Mucosa of gallbladder (tissue), 1 donor: ENCODE data around the gene PIK3C2G. TPM values are rescaled to one million over a fixed set of nuclear protein-coding genes. Genes with fewer than 3 reads are reported as not detected.
A peak's percentile ranks its signal among the peaks of the same experiment; 100 is the strongest.
"Not testable (repeated sequence)": the region's sequence is repeated elsewhere in the genome, so short reads cannot be mapped to it uniquely, and the experiment has no call there.

Source experiments
- DNase-seq: peaks from one replicate; pipeline ENCODE4 v3.0.0-alpha.2; 2020; ENCODE audit warnings: low spot score
- total RNA-seq: library from RNA; stranded (reverse); gene quantifications from one replicate; pipeline ENCODE4 v1.2.1, GENCODE V29; 2021
- donor health status: DM: no; HTN: no; CAD: no.

Gene PIK3C2G, protein sequence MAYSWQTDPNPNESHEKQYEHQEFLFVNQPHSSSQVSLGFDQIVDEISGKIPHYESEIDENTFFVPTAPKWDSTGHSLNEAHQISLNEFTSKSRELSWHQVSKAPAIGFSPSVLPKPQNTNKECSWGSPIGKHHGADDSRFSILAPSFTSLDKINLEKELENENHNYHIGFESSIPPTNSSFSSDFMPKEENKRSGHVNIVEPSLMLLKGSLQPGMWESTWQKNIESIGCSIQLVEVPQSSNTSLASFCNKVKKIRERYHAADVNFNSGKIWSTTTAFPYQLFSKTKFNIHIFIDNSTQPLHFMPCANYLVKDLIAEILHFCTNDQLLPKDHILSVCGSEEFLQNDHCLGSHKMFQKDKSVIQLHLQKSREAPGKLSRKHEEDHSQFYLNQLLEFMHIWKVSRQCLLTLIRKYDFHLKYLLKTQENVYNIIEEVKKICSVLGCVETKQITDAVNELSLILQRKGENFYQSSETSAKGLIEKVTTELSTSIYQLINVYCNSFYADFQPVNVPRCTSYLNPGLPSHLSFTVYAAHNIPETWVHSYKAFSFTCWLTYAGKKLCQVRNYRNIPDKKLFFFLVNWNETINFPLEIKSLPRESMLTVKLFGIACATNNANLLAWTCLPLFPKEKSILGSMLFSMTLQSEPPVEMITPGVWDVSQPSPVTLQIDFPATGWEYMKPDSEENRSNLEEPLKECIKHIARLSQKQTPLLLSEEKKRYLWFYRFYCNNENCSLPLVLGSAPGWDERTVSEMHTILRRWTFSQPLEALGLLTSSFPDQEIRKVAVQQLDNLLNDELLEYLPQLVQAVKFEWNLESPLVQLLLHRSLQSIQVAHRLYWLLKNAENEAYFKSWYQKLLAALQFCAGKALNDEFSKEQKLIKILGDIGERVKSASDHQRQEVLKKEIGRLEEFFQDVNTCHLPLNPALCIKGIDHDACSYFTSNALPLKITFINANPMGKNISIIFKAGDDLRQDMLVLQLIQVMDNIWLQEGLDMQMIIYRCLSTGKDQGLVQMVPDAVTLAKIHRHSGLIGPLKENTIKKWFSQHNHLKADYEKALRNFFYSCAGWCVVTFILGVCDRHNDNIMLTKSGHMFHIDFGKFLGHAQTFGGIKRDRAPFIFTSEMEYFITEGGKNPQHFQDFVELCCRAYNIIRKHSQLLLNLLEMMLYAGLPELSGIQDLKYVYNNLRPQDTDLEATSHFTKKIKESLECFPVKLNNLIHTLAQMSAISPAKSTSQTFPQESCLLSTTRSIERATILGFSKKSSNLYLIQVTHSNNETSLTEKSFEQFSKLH (N-terminal part only)
- 38.8 TPM for total RNA-seq

- no peak for DNase-seq
Observed at GRCh38 chr12:18261273-18261672, at the start of gene PIK3C2G. PIK3C2G (plus strand) TSS chr12:18261518; CDS start chr12:18282082, 20,564 bp downstream.

DNA sequence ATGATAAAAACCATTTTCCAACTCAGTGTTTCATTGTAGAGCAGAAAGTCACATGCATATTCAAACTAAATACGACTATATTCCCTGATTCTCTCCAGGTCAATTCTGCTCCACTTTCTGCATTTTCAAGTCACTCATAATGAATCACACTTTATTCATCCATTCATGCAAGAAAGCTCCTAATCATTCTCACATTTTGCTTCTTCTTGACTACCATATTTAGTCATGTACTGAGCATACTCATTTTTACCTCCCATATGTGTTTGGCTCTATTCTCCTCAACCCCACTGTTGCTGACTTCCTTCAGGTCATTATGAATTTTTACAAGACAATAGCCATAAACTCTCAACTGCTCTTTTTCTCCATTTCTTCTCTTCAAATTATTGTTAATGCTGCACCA is 43.4 kb upstream of the PIK3C2G start:
- DNase-seq = no peak

- DNase-seq = no peak
Observed at GRCh38 chr12:18221726-18222125, 39.6 kb upstream of the PIK3C2G start.

GRCh38 chr12:18222699-18223098 is 38.6 kb upstream of the PIK3C2G start:
- DNase-seq = no peak

- DNase-seq = no peak
Observed at GRCh38 chr12:18224745-18225144, 36.6 kb upstream of the PIK3C2G start.

GRCh38 chr12:18239526-18239925 is 21.8 kb upstream of the PIK3C2G start:
- no peak for DNase-seq

DNA sequence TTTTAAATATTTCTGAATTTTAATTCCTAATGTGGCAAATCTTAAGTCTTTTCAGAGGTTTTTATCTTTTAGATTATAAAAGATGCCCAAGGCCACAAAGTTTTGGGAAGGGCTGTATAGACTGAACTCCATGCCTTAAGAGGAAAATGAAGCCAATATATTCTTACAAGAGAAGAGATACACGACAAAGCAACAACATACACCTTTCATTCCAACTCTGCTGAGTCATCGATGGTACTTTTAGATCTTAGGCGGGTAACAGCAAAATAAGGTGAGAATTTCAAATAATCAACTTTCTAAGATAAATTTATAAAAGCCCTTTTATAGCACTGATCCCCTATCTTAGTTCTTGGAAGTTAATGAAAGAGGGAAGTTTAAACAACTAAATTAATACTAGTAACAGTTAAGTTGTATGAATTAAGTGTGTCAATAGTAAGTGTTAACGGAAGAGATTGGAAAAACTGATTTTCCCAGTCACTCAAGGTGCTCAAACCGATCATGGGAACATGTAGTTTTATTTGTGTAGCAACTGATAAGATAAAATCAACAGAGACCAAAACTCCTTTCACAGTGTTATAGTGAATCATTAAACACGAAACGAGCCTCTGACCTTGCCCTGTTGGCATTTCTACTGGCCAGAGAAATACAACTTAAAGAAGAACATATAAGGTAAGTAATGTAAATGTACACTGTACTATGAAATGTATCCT is 18.8 kb upstream of the PIK3C2G start:
- peak; percentile 79 for DNase-seq

DNA sequence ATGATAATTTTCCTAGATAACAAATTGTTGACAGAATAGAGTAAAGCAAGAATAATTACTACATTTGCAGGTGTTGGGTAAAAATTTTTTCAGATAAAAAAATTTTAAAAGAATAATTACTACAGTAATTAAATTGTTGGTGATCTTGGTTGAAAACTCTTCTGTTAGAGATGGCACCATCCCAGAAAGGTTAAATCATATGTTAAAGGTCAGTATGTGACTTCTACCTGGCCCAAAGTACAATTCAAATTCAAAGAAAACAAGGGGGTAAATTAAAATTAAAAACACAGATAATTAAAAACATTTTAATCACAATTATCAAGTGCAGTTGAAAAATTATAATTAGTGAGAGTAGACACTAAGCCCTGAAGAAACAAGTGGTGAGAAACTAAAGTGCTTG is 18.1 kb upstream of the PIK3C2G start:
- no peak for DNase-seq

- DNase-seq = no peak
Observed at GRCh38 chr12:18246066-18246465, 15.3 kb upstream of the PIK3C2G start.

DNA sequence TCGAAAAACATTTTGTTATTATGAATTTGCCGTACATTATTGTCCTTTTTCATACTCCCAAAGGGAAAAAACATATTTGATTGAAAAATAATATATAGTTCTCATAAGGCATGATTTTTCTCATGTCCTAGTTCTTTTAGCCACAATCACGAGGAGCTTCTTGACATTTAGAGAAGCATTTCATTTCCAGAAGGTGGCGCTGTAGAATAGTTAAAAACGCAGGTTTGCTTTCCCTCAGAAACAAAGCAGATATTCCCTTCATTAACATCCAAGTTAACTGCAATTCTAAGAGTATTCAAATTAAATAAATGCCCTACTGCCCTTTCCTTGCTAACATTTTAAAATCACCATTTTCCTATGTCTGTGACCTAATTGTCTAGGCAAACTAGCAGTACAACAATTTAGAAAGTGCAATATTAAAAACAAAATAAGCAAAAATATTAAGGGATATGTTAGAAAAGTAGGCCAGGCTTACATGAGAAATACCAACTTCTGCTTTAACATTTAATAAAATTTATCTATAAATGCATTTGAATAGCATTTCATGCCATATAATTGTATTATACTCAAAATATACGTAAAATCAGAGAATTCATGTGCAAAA is 10.9 kb upstream of the PIK3C2G start:
- peak; percentile 67 for DNase-seq

DNA sequence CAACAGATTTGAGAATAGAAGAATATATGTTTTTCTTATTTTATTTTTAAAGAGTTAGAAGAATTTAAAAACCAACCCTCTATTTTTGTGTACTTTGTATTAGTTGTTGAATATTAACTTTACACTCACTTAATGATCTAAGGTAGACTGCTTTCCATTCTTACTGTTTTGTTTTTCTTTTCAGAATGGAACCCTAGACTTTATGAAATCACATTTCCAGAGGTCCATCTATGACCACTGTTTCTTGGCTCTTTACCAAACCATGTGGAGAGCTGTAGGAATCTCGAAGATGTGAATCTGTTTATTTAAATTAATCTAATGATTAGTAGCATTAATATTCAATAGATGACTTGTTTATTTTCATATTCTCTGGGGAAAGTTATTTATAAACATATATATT is 7.2 kb upstream of the PIK3C2G start:
- DNase-seq = no peak

DNA sequence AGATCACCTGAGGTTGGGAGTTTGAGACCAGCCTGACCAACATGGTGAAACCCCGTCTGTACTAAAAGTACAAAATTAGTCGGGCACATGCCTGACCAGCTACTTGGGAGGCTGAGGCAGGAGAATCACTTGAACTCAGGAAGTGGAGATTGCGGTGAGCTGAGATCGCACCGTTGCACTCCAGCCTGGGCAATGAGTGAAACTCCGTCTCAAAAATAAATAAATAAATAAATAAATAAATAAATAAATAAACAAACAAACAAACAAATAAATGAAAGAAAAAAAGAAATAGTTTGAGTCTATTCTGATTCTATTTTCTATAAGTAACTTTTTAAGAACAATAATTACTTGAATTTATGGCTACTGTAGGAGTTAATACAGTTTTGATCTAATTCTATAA is 6.3 kb upstream of the PIK3C2G start:
- not testable (repeated sequence) for DNase-seq

GRCh38 chr12:18257251-18257650 is 4.1 kb upstream of the PIK3C2G start:
- no peak for DNase-seq

DNA sequence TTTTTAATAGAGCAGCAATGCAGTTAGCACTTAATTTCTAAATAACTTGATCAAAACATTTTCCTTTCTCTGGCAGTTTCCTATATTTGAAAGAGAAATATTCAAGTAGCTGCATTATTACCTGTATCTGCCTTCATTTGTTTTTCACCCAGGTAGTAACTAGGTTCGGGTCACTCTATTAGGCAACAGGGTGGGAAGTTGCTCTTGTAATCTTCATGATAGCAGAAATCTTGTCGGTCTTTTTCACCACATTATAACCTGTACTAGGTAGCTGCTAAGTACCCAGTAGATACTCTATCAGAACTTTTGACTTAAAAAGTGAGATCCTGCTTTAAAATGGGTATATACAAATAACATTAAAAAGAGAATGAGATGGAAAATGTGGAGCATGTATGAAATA is 2.4 kb upstream of the PIK3C2G start:
- no peak for DNase-seq

DNA sequence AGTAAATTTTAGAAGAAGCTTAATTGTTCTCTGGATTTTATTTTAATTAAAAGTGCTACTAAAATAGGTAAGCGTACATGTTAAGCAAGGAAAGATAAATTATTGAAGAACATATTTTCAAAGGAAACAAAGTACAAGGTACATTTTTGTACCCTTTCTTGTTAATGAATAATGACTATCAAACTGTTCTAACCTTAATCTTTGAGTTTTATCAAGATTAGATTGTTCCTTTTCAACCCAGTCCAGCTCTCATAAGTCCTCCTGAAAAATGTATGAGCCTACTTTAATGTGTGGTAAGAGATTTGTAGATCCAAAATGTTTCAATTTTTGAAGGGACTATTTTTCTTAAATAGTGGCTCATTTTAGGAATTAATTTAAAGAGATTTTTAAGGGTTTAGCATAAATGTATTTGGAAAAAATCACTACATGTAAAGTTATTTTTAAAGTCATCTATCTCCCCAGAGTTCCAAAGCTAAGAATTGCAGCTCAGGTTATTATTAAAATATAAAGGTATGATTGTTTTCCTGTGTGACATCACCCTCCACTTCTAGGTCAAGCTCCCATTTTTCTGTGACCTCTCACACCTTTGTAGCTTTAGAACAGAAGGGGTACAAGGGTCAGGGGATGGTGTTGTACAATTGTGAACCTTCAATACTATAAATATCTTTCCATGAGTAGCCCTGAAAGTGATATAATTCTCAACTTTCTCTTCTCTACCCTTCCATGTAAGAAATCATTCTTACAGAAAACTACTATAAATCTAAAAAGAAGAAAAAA is 1.2 kb upstream of the PIK3C2G start:
- DNase-seq = no peak

DNA sequence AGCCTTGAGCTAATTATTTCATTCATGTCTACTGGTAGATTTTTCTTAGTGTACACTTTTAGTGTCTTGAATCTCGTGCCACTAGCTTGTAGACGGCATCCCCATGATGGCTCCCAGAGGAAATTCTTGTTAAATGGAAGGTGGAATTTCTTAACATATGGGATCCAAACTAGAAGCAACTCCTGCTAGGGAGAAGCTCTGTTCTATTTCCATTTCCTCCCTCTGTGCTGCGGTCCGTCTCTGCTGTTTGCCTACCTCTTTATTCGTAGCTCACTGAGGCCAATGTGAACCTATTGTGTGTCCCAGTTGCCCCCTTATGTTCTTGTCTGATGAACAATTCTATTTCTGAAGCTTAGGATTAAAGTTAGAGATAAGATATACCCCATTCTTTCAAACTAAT is 588 bp downstream of the PIK3C2G start:
- no peak for DNase-seq

- no peak for DNase-seq
Observed at GRCh38 chr12:18262514-18262913, 1.2 kb downstream of the PIK3C2G start.

GRCh38 chr12:18264581-18265075 is 3.3 kb downstream of the PIK3C2G start:
- no peak for DNase-seq

GRCh38 chr12:18267427-18268099 is 6.2 kb downstream of the PIK3C2G start:
- no peak for DNase-seq
